ENCODE data around the gene ZNF382. TPM values are rescaled to one million over a fixed set of nuclear protein-coding genes. Genes with fewer than 3 reads are reported as not detected.

Gene ZNF382
- 1 to 10 TPM in 2 of 4 donors, under 1 TPM in 2; 0.53 to 4.4 (median 0.89) TPM for total RNA-seq

DNA sequence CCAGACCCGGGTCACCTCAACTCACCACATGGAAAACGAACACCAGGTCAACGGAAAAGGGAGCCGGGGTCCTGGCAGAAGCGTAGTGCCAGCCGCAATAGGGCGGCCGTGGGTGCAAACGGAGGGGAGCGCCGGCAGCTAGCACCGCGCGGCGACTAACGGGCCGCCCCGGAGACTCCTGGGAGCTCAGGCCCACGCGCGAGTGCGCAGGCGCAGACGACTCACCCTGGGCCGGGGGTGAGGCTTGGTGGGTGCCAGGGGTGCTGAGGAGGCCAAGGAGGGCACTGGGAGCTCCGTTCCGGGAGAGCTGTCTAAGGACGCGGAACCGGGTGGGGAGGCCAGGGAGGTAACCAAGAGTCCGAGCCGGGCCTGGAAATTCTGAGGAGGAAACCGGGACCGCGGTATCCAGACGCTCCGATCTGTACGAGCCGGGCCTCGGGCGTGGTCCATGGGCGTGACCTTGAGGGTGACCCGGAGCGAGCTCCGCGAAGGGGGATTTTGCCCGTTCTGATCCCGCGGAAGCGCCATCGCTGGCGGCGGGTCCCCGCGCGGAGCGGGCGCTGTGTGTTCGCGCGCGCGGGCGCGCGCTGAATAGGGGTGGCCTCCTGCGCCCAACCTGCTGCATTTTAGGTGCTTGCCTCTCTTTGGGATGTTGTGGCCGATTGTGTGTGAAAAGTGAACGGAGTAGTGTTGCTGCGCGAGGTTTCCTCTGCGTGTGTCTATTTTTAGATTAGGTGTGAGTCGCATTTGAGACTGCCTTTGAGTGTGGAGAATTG lies at the start of gene ZNF382:
ZNF382 (plus strand) TSS at position 213 of the 776 bp plus-strand sequence. CDS start 4,602 bp downstream, outside the sequence.
- 2 to 3% methylated on average over 14 to 40 of the region's 73 CpGs for WGBS, 2 donors
- H3K27ac ChIP-seq: peak within 1 kb of the TSS; percentile 57 to 83 (median 81)
- intact Hi-C loops (cut with DNase I): no loop called here

DNA sequence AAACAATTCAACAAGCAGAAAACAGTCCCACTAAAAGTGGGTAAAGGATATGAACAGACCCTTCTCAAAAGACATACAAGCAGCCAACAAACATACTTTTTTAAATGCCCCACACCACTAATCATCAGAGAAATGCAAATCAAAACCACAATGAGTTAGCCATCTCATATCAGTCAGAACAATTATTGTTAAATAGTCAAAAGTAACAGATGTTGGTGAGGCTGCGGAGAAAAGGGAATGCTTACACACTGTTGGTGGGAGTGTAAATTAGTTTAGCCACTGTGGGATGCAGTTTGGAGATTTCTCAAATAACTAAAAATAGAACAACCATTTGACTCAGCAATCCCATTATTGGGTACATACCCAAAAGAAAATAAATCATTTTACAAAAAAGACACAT lies 40.7 kb upstream of the ZNF382 start:
- peaks cover 5 to 96% (median 12%) of the 10 kb centered on the region in 3 donors for H3K36me3 ChIP-seq
- H3K9me3 ChIP-seq: peaks cover 0 to 100% (median 92%) of the 10 kb centered on the region in 3 donors
- 91 to 94% methylated on average over 1 of the region's 1 CpG for WGBS, 2 donors

More for the DNA sequence above, at the start of gene ZNF382:
- peaks cover 4 to 19% (median 9%) of the 10 kb centered on the region in 3 donors for H3K4me1 ChIP-seq
- H3K27me3 ChIP-seq: no peaks in the 10 kb centered on the region
- no peak for DNase-seq
- H3K9me3 ChIP-seq: peaks cover 0 to 9% (median 0%) of the 10 kb centered on the region in 3 donors
- TF ChIP-seq, protein P1, sequence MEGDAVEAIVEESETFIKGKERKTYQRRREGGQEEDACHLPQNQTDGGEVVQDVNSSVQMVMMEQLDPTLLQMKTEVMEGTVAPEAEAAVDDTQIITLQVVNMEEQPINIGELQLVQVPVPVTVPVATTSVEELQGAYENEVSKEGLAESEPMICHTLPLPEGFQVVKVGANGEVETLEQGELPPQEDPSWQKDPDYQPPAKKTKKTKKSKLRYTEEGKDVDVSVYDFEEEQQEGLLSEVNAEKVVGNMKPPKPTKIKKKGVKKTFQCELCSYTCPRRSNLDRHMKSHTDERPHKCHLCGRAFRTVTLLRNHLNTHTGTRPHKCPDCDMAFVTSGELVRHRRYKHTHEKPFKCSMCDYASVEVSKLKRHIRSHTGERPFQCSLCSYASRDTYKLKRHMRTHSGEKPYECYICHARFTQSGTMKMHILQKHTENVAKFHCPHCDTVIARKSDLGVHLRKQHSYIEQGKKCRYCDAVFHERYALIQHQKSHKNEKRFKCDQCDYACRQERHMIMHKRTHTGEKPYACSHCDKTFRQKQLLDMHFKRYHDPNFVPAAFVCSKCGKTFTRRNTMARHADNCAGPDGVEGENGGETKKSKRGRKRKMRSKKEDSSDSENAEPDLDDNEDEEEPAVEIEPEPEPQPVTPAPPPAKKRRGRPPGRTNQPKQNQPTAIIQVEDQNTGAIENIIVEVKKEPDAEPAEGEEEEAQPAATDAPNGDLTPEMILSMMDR (IDR thresholded peaks at IDR 0.05): no peak
- peak in 1 of 4 donors; percentile 28 for TF ChIP-seq POLR2A (IDR thresholded peaks at IDR 0.05)
- peak within 1 kb of the TSS; percentile 62 to 83 (median 74) for H3K4me3 ChIP-seq
- peaks cover 0 to 15% (median 0%) of the 10 kb centered on the region in 3 donors for H3K36me3 ChIP-seq

DNA sequence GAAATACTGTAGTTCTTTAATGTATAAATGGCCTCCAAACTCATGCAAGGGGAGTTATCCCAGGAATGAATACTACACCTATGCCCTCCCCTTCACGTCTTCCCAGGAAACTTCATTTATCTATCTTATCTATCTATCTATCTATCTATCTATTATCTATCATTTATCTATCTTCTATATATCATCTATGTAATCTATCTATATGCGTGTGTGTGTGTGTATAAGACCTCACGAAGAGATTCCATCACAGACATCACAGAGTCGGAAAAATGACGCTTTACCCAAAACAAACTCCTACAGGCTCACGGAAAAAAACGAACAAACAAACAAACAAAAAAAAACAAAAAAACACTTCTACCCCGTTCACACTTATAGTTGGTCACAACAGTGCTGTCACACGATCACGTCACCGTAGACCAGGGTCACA lies 32.5 kb upstream of the ZNF382 start:
- Histone ChIP-seq H3K4me1 (peaks cover 4 to 22% (median 12%) of the 10 kb centered on the region in 3 donors), H3K36me3 (peaks cover 8 to 67% (median 12%) of the 10 kb centered on the region in 3 donors), H3K9me3 (peaks cover 0 to 38% (median 14%) of the 10 kb centered on the region in 3 donors), H3K27ac (peak overlapping the region; percentile 88 to 93 (median 90)), H3K4me3 (peak overlapping the region; percentile 86 to 94 (median 89)), H3K27me3 (no peaks in the 10 kb centered on the region)
- TF ChIP-seq POLR2A (IDR thresholded peaks at IDR 0.05): no peak
- WGBS, 2 donors: 0 to 2% methylated on average over 11 of the region's 11 CpGs
- DNase-seq: no peak
- intact Hi-C loops (cut with DNase I): no loop called here

More for the DNA sequence above, 40.7 kb upstream of the ZNF382 start:
- TF ChIP-seq, protein P1 (IDR thresholded peaks at IDR 0.05): no peak
- no peak for TF ChIP-seq POLR2A (IDR thresholded peaks at IDR 0.05)
- Histone ChIP-seq H3K27ac (no peak overlapping the region), H3K4me3 (no peak overlapping the region), H3K4me1 (no peaks in the 10 kb centered on the region), H3K27me3 (no peaks in the 10 kb centered on the region)
- intact Hi-C loops (cut with DNase I): no loop called here
- no peak for DNase-seq

DNA sequence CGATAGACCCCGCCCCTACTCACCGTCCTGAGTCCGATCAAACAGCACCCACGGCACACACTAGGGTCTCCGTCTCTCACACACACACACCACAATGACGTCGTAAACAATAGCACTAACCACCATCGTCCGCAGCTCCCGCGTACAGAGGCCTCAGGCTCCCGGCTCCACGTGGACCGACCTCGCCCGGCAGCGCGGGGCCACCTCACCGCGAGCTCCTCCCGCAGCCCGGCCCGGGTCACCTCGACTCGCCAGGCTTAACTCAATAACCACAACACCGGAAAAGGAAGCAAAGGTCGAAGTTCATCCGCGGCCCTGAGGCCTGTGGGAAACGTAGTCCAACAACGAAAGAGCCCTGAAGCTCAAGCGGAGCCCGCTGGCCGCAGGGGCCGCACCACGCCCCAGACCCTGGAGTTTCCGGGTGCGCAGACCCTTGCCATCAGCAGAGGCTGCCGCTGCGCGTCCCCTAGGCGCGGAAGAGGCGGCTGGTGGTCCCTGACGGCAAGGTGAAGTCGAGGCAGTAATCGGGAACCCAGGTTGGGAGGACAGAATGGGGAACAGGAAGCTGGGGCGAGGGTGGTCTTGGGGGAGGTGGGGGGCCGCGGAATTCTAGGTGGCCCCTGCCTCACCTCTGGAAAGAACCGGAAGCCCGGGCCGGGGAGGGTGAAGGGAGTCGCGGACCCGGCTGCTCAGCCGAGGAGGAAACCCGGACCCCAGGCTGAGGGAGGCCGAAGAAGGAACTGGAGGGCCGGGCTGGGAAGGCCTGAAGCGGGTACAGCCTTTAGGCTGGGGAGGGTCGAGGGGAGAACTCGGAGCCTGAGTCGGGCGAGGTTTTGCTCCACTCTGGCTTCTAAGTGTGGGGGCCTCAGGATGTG lies 31.9 kb upstream of the ZNF382 start, which contains the start of gene ZNF529:
ZNF529 (minus strand) TSS at position 273 of the 875 bp plus-strand sequence. CDS start 946 bp downstream, outside the sequence.
- H3K9me3 ChIP-seq: peaks cover 0 to 38% (median 7%) of the 10 kb centered on the region in 3 donors
- intact Hi-C loops (cut with DNase I): no loop called here
- H3K4me1 ChIP-seq: peaks cover 4 to 22% (median 12%) of the 10 kb centered on the region in 3 donors
- H3K27me3 ChIP-seq: no peaks in the 10 kb centered on the region
- 1% methylated on average over 39 to 40 of the region's 66 CpGs for WGBS, 2 donors
- peak within 1 kb of the TSS; percentile 86 to 94 (median 89) for H3K4me3 ChIP-seq
- DNase-seq: peak; percentile 67
- H3K36me3 ChIP-seq: peaks cover 10 to 67% (median 12%) of the 10 kb centered on the region in 3 donors
- TF ChIP-seq, protein P1 (IDR thresholded peaks at IDR 0.05): no peak
- peak in 3 of 4 donors; percentile 45 to 69 (median 65) for TF ChIP-seq POLR2A (IDR thresholded peaks at IDR 0.05)
- peak within 1 kb of the TSS; percentile 88 to 93 (median 90) for H3K27ac ChIP-seq

All from esophagus squamous epithelium (tissue), 5 donors.